LHCN-M2 (cell line): ENCODE results near the gene PTPN5. TPM values are rescaled to one million over a fixed set of nuclear protein-coding genes. Genes with fewer than 3 reads are reported as not detected.

Experiments used
- DNase-seq: peaks from one replicate; pipeline ENCODE4 v3.0.0-alpha.2; 2012; ENCODE audit warnings: low read depth
- total RNA-seq: library from RNA; depleted of rRNA; stranded (reverse); fragments of >200 nt; gene quantifications from 2 replicates; pipeline ENCODE4 v1.2.3, GENCODE V29; 2014

Gene PTPN5
- total RNA-seq, 1 experiment from 2014 or later: not detected

GRCh38 chr11:18773104-18773503 lies 18.5 kb downstream of the PTPN5 start:
- DNase-seq: no peak

DNA sequence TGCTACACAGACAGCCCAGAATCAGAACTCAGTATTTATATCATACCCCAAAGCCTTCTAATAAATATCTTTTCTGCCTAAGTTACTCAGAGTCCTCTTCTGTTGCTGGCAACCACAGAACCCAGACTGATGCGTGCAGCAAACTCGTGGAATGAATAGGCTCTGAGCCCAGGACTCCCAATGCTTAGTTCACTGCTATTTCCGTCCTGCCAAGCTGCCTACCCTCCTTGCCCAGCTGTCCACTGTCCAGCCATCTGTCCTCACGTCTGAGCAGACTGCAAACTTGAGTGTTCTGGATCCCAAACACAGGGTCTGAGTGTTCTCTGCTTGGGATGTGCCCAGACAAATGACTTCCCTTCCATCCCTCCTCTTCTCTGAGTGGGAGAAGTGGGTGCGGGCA lies 19.4 kb downstream of the PTPN5 start:
- peak; percentile 36 for DNase-seq

- no peak for DNase-seq
These were observed 20.1 kb downstream of the PTPN5 start for GRCh38 chr11:18771266-18772035.

DNA sequence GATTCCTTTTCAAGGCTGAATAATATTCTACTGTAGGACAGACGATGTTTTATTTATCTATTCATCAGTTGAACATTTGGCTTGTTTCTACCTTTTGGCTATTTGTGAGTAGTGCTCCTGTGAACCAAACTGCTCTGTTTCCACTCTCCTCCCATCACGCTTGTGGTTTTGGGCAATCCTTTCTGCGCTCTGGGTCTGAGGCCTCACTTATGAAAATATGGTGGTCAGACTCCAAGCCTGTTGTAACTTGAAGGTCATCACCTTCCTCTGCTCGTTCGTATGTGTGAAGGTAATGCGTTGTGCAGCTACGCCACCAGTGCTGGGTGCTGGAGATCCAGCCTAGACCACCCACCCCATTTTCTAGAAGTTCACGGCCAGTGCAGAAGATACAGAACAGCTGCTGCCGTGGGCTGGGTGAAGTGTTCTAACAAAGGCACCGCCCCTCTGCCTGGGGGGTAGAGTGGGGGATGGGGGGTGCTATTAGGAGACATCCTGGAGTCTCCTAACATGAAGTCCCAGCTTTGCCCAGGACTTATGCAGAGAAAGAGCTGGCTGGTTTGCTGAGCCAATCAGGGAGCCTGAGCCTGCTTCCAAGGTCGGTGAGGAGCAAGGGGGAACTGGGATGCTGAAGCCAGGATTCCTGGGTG lies 21.0 kb downstream of the PTPN5 start:
- DNase-seq: no peak

DNA sequence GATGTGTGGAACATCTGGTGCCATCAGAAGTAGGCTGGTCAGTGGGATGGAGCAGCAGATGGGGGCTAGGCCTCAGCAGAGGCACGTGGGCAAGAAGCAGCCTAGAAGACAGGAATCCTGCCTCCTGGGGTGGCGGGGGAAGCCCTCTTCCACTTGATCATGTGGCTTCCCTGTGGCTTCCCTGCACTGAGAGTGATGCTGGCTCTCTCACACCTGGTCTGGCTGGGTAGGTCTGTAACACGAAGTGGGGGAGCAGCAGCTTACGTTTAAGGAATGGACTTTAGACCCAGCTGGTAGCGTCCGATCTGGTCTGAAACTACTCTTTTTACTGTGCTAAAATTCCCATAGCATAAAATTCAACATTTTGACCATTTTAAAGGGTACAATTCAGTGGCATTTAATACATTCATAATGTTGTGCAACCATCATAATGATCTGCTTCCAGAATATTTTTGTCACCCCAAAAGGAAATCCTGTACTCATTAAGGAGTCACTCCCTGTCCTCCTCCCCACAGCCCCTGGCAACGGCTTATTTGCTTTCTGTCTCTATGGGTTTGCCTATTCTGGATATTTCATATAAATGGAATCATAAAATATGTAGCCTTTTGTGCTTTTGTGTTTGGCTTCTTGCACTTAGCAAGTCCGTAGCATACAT lies 21.7 kb downstream of the PTPN5 start:
- DNase-seq: no peak

DNA sequence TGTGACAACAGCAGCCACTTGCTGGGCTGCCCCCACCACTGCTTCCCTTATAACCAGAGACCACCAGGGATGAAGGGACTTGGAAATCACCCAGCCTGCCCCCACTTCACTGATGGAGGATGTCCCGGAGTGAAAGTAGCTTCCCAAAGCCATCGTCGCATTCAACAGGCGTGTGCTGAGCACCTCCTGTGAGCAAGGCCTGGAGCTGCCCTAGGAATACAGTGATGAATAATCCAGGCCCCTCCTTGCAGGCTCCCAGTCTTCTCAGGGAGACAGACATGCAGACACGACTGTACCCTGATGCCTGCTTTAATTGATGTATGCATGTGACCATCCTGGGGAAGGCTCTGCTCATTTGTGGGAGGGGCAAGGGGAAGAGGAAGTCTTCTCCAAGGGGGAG lies 22.6 kb downstream of the PTPN5 start:
- DNase-seq: no peak

DNA sequence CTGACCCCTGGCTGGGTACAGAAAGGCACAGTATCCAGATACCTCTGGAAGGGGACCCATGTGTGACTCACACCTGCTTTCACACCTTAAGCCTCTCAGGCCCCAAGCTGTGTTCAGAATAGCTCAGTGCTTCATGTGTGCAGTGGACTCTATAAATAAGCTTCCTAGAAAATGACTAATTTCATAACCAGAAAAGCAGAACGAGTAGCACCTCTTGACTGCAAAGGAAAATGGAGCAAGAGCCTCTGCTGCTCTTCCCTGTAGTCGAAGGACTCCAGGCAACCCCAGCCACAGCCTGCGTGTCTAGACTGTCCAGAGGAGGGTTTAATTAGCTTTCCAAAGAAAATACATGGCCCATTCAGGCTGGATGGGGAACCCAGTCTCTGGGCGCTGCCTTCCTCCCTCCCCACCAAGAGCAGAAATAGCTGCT lies 23.1 kb downstream of the PTPN5 start:
- no peak for DNase-seq

DNA sequence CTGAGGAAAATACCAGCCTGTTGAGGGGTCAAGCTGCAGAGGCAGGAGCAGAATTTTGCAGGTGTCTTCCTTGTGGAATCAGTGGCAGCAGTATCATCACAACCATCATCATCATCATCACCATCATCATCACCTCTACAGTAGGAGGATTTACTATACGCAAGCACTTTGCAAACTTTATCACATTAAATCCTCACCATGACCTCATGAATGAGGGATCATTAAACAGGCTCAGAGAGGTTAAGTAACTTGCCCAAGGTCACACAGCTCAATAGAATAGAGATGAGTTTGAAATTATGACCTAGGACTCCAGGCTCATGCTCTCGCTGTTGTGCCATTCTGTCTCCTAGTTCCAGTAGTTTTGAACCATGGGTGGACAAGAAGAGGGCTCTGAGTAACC lies 25.6 kb downstream of the PTPN5 start:
- DNase-seq: no peak

- peak; percentile 53 for DNase-seq
These were observed 26.0 kb downstream of the PTPN5 start for GRCh38 chr11:18765554-18765953.

DNA sequence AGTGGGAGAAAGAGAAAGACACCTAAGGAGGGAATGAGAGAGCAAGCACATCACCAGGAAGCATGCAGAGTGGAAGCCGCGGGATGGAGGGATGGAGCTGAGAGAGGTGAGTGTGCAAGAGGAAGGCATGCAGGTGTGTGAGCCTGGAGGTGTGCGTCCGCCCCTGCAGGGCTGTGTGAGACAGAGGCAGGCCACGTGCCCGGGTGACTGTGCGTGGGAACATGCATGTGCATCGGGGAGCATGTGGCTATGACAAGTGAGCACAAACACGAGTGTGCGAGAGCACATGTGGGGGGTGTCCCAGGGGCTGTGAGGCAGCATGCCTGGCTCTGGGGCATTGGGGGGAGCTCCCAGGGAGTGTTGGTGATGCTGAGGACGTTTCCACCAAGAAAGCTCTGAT lies 29.9 kb downstream of the PTPN5 start:
- no peak for DNase-seq

- DNase-seq: no peak
These were observed 30.5 kb downstream of the PTPN5 start for GRCh38 chr11:18761144-18761543.

DNA sequence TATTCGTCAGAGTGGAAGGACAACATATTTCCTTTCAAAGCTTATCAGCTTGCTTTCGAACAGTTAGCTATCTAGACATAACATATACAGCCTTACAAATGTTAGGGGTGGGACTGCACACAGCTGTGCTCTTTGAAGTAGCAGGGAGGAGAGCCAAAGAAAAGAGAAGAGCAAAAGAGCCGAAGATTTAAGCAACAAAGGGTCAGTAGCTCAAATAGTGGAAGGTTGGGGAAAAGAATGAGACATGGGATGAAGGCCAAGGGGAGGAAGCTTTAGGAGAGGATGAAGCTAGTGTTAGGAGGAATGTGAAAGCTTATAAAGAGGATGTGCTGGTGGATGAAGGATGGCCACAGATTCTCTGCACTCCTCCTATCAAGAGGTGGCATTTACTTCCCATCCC lies 33.8 kb downstream of the PTPN5 start:
- no peak for DNase-seq

- DNase-seq: no peak
These were observed 34.7 kb downstream of the PTPN5 start for GRCh38 chr11:18756889-18757288.

DNA sequence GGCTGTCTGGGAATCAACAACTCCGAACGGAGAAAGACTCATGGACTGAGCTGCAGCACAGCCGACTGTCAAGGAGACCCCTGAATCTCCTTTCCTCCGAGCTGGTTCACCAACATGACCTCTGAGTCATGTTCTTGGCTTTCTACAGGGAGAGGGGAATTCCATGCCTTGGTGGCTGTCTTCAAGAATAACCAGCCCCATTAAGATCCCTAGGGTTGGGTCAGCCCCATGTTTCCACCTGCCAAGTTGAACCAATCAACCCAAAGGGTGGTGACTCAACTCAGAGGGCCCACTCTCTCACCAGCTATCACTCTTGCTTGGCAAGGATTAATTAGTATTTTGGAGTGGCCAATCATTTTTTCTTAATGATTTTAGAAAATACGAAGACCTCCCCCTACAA lies 37.3 kb downstream of the PTPN5 start:
- DNase-seq: no peak

GRCh38 chr11:18752502-18752901 lies 39.1 kb downstream of the PTPN5 start:
- DNase-seq: no peak

DNA sequence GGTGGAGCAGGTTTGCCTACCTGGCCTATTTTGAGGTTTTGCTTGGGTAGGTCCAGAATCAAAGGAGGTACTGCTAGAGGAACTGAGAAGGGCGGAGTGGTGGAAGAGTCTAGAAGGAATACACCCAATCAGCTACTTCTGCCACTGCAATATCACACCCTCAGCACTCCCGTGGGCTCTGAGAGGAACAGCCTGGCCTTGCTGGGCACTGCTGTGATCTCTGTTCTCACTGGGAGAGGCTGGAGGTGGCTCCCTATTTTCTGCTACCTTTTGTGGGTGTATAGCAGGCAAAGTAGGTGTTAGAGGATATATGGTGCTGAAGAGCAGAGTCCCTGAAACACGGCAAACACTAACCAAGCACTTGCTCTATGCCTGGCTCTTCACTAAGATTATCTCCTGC lies 40.7 kb downstream of the PTPN5 start:
- DNase-seq: no peak

DNA sequence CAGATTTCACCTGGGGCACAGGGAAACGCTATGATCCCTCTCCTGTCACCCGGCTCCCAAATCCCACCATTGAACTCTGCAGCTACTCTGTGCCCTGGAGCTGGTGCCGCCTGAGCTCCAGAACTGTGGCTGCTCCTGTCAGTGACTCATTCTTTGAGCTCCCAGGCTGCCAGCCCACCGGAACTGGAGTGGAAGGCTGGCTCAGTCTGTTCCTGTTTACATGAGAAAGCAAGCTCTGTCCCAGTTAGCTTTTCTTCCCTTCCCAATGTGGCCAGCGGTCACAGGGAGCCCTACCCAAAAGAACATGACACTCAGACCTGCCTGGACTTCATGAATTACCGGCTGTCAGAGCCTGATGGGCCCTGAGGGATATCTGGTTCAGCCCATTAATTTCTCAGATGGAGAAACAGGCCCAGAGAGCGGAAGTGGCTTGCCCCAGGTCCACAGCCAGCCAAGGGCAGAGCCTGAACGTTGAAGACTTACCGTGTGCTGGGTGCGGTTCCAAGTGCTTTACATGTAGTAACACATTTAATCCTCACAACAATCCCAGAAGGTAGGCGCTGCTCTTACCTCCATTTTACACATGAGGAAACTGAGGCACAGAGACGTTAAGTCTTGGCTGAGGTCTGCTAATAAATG lies 41.8 kb downstream of the PTPN5 start:
- peak; percentile 75 for DNase-seq

DNA sequence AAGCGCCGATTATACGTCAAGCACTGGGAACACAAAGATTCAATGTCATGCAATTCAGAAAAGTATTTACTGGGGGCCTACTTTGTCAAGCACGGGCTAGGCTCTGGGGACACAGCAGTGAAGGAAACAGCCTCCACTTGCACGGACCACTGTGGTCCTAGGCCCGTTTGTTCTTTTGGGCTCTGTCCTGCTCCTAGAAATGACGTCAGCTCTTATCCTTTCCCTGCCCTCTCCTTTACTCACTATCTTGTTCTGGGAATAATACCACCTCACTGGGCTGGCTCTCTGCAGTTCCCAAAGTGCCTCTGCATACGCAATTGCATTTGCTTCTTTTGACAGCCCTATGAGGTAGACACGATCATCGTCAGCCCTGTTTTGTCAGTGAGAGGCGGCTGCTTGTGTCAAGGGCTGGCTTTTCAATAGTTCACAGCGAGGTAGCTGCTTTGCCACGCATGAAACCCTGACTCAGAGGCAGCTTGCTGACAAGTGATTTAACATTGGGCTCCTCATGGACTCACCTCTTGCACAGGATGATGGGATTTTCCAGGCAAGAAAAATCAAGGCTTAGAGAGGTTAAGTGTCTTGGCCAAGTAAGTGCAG lies 42.7 kb downstream of the PTPN5 start:
- DNase-seq: no peak

GRCh38 chr11:18745251-18745650 lies 46.3 kb downstream of the PTPN5 start:
- no peak for DNase-seq

DNA sequence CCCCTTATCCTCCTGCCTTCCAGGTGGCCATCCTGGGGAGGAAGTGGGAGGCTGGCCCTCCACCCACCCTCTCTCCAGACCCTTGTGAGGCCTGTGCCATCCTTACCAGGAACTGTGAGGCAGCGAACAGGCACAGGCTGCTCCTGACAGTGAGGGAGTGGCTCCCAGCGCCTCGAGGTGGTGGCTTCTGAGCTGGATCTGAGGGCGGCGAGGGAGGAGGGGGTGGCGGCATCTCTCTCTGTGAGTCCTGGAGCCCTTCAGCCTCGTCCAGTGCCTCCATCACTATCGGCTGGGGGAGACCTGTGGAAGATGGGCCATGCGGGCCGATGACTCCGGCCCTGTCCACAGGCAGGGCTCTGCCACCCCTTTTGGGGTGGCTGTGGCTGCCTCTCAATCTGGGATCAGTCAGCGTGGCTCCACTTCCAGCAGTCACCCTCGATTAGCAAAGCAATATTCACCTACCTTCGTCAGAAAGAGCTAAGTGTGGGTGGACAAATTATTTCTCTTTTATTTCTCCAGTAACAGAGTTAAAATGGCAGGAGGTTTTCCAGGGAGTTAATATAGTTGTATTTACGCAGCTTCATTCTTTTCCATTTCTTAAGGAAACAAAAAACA lies 47.6 kb downstream of the PTPN5 start:
- DNase-seq: no peak

DNA sequence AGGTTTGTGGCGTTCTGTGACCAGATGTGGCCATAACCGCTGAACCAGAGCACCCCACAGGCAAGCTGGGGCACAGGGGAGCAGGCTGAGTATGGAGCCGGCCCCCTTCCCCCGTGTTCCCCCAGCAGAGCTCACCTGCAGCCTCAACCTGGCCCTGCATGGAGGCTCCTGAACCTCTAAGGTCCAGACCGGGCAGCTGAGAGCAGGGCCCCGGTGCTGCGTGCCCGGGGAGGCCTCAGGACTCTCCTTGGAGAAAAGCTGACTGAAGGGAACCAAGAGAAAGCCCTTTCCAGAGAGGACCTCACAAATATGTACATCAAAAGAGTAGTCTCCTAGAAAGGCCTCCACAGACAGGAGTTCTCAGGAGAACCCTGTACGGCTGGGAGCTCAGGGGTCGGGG lies 48.2 kb downstream of the PTPN5 start:
- no peak for DNase-seq

- no peak for DNase-seq
These were observed 49.8 kb downstream of the PTPN5 start for GRCh38 chr11:18741783-18742182.
